Activated B cell treated with CpG ODN at 0.5 μM for 24 hours (primary cell): ENCODE measurements around the gene KXD1. TPM values are rescaled to one million over a fixed set of nuclear protein-coding genes. Genes with fewer than 3 reads are reported as not detected.
A peak's percentile ranks its signal among the peaks of the same experiment; 100 is the strongest.

Source experiments
- ATAC-seq: fragments of 200-7000 bp; cut with Tn5 transposase; one replicate; pipeline ENCODE4 v1.10.0; 2021; ENCODE audit warnings: low read depth, mild to moderate bottlenecking, moderate library complexity
- CTCF ChIA-PET: fragments of 350-600 bp; sonication (Branson Sonifier 250); formaldehyde crosslinking; loops from one replicate; lab custom pipeline; 2021; ENCODE audit warnings: antibody characterized with exemption; lab: Charles Lee
- POLR2A ChIA-PET: fragments of 350-600 bp; sonication (Branson Sonifier 250); formaldehyde crosslinking; loops from one replicate; lab custom pipeline; 2021; ENCODE audit warnings: antibody characterized with exemption; lab: Charles Lee
- DNase-seq: peaks from one replicate; pipeline ENCODE4 v3.0.0; 2022
- H3K27ac Mint-ChIP-seq: one replicate; pipeline ENCODE4 v1.8.0; 2020; ENCODE audit warnings: mixed read lengths
- H3K27me3 Mint-ChIP-seq: one replicate; pipeline ENCODE4 v1.8.0; 2021; ENCODE audit warnings: mixed read lengths
- H3K36me3 Mint-ChIP-seq: one replicate; pipeline ENCODE4 v1.8.0; 2021; ENCODE audit warnings: low read depth, mixed read lengths
- H3K4me1 Mint-ChIP-seq: one replicate; pipeline ENCODE4 v1.8.0; 2021; ENCODE audit warnings: mixed read lengths
- H3K4me3 Mint-ChIP-seq: one replicate; pipeline ENCODE4 v1.8.0; 2020; ENCODE audit warnings: mild to moderate bottlenecking, mixed read lengths
- H3K9me3 Mint-ChIP-seq: one replicate; pipeline ENCODE4 v1.8.0; 2020; ENCODE audit warnings: mixed read lengths
- intact Hi-C: fragments of 100-400 bp; cut with micrococcal nuclease; formaldehyde crosslinking; loops from one replicate; pipeline ENCODE4 v1.15.1; 2024
- total RNA-seq: library from RNA; stranded (reverse); gene quantifications from 2 replicates; pipeline ENCODE4 v1.2.3, GENCODE V29; 2022
- TF ChIP-seq, protein P1 (sequence below): fragments of 200-600 bp; IDR thresholded peaks from one replicate; pipeline ENCODE4 v1.8.0; 2022; ENCODE audit warnings: antibody characterized with exemption, mild to moderate bottlenecking

Gene KXD1
- total RNA-seq, 1 donor from 2014 or later, result 88.8 TPM

- peaks cover 4% of the 10 kb centered on the region for H3K27me3 Mint-ChIP-seq
- CTCF ChIA-PET, result no interaction called here
Measured at GRCh38 chr19:18551631-18552030, 6.0 kb upstream of the KXD1 start.

GRCh38 chr19:18558202-18558555 is 509 bp downstream of the KXD1 start:
- CTCF ChIA-PET, result interaction anchor here (1.4 to 1.9 kb wide), 4 partner anchors 14 to 361 kb away, joined by 3 to 10 read pairs (median 3); partner anchors contain the start of genes COPE and DDX49
- POLR2A ChIA-PET, result interaction anchor here (0.6 to 5.0 kb wide), 23 partner anchors 8 to 813 kb away, joined by 3 to 88 read pairs (median 6); partner anchors contain the start of genes COPE, DDX49, ELL and FKBP8
- no peaks in the 10 kb centered on the region for H3K27me3 Mint-ChIP-seq

More at GRCh38 chr19:18551631-18552030, 6.0 kb upstream of the KXD1 start:
- TF ChIP-seq, protein P1, sequence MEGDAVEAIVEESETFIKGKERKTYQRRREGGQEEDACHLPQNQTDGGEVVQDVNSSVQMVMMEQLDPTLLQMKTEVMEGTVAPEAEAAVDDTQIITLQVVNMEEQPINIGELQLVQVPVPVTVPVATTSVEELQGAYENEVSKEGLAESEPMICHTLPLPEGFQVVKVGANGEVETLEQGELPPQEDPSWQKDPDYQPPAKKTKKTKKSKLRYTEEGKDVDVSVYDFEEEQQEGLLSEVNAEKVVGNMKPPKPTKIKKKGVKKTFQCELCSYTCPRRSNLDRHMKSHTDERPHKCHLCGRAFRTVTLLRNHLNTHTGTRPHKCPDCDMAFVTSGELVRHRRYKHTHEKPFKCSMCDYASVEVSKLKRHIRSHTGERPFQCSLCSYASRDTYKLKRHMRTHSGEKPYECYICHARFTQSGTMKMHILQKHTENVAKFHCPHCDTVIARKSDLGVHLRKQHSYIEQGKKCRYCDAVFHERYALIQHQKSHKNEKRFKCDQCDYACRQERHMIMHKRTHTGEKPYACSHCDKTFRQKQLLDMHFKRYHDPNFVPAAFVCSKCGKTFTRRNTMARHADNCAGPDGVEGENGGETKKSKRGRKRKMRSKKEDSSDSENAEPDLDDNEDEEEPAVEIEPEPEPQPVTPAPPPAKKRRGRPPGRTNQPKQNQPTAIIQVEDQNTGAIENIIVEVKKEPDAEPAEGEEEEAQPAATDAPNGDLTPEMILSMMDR, result no peak
- no peaks in the 10 kb centered on the region for H3K36me3 Mint-ChIP-seq
- no peak overlapping the region for H3K27ac Mint-ChIP-seq
- H3K4me1 Mint-ChIP-seq, result no peaks in the 10 kb centered on the region
- DNase-seq (no peak), ATAC-seq (no peak)
- POLR2A ChIA-PET, result interaction anchor here (0.7 kb wide), 1 partner anchor 592 kb away, joined by 3 read pairs; no protein-coding TSS in a partner anchor
- H3K9me3 Mint-ChIP-seq, result no peaks in the 10 kb centered on the region
- no peak overlapping the region for H3K4me3 Mint-ChIP-seq
- intact Hi-C loops, result no loop called here

DNA sequence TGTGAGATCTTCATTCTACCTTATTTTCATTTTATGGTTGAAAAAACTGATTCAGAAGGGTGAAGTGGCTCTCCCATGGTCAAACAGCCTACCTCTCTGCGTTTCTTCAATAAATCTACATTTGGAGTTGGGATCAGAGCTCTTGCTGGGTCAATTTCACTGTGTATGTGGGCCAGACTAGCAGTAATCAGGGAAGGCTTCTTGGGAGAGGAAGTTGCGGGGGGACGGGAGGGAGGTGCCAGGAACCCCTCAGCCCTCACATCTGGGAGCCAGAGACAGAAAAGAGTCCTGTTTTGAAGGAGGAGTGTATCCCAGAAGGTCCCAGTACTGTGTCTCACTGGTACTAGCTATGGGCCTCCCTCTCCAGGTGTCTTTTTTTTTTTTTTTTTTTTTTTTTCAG is 934 bp downstream of the KXD1 start:
- ChIA-PET CTCF (interaction anchor here (1.4 to 1.9 kb wide), 4 partner anchors 14 to 361 kb away, joined by 3 to 10 read pairs (median 3); partner anchors contain the start of genes COPE and DDX49), POLR2A (interaction anchor here (0.6 to 5.0 kb wide), 16 partner anchors 7 to 378 kb away, joined by 3 to 88 read pairs (median 6); partner anchors contain the start of genes COPE, DDX49, ELL and FKBP8)
- ATAC-seq (no peak), DNase-seq (no peak)
- Mint-ChIP-seq H3K27ac (peak overlapping the region; percentile 87), H3K9me3 (no peaks in the 10 kb centered on the region), H3K4me3 (peak overlapping the region; percentile 87), H3K4me1 (peaks cover 25% of the 10 kb centered on the region), H3K27me3 (no peaks in the 10 kb centered on the region), H3K36me3 (peaks cover 26% of the 10 kb centered on the region)
- intact Hi-C loops, result no loop called here
- TF ChIP-seq, protein P1, result no peak

More at GRCh38 chr19:18558202-18558555, 509 bp downstream of the KXD1 start:
- ATAC-seq (no peak), DNase-seq (no peak)
- intact Hi-C loops, result no loop called here
- peak overlapping the region; percentile 87 for H3K27ac Mint-ChIP-seq
- TF ChIP-seq, protein P1, result no peak
- peaks cover 23% of the 10 kb centered on the region for H3K36me3 Mint-ChIP-seq
- no peaks in the 10 kb centered on the region for H3K9me3 Mint-ChIP-seq
- H3K4me3 Mint-ChIP-seq, result peak overlapping the region; percentile 87
- peaks cover 25% of the 10 kb centered on the region for H3K4me1 Mint-ChIP-seq

- ChIA-PET CTCF (no interaction called here), POLR2A (interaction anchor here (0.6 to 5.0 kb wide), 4 partner anchors 11 to 272 kb away, joined by 4 to 88 read pairs (median 41); partner anchors contain the start of genes ELL, UBA52 and UPF1)
- Mint-ChIP-seq H3K4me1 (peaks cover 25% of the 10 kb centered on the region), H3K27me3 (no peaks in the 10 kb centered on the region), H3K9me3 (no peaks in the 10 kb centered on the region), H3K27ac (peak overlapping the region; percentile 87), H3K36me3 (peaks cover 35% of the 10 kb centered on the region), H3K4me3 (peak overlapping the region; percentile 15)
- DNase-seq, result no peak
- ATAC-seq, result no peak
- intact Hi-C loops, result no loop called here
- TF ChIP-seq, protein P1, result no peak
Measured at GRCh38 chr19:18559685-18560084, 2.0 kb downstream of the KXD1 start.

GRCh38 chr19:18562086-18562485 is 4.4 kb downstream of the KXD1 start:
- ChIA-PET POLR2A (no interaction called here), CTCF (no interaction called here)
- intact Hi-C loops, result no loop called here
- TF ChIP-seq, protein P1, result no peak
- H3K4me1 Mint-ChIP-seq, result peaks cover 25% of the 10 kb centered on the region
- no peaks in the 10 kb centered on the region for H3K9me3 Mint-ChIP-seq
- no peak for ATAC-seq
- H3K27ac Mint-ChIP-seq, result no peak overlapping the region
- H3K4me3 Mint-ChIP-seq, result no peak overlapping the region
- no peaks in the 10 kb centered on the region for H3K27me3 Mint-ChIP-seq
- no peak for DNase-seq
- H3K36me3 Mint-ChIP-seq, result peaks cover 54% of the 10 kb centered on the region
